Measurements from ENCODE around the gene MLN.

MLN gene

GRCh38 chr6:33803571-33804053 lies at the start of gene MLN:
MLN (minus strand) TSS chr6:33804003; CDS start chr6:33801163, 2,840 bp downstream.
- no peaks in the 10 kb centered on the region for H3K36me3 Mint-ChIP-seq
- DNase-seq (ENCODE audit: low spot score in 2 of 2): no peak

GRCh38 chr6:33853026-33853425 lies 49.2 kb upstream of the MLN start:
- peaks cover 11% of the 10 kb centered on the region for H3K4me1 Mint-ChIP-seq
- H3K4me3 Mint-ChIP-seq: no peak overlapping the region
- DNase-seq (ENCODE audit: low spot score in 2 of 2) (no peak), ATAC-seq (ENCODE audit: low read depth) (no peak)
- no peaks in the 10 kb centered on the region for H3K36me3 Mint-ChIP-seq
- peaks cover 15% of the 10 kb centered on the region for H3K27me3 Mint-ChIP-seq
- H3K9me3 Mint-ChIP-seq: no peaks in the 10 kb centered on the region
- no peak overlapping the region for H3K27ac Mint-ChIP-seq

More at GRCh38 chr6:33803571-33804053, at the start of gene MLN:
- Mint-ChIP-seq H3K4me1 (peaks cover 8% of the 10 kb centered on the region), H3K4me3 (no peak within 1 kb of the TSS), H3K27me3 (peaks cover 39% of the 10 kb centered on the region), H3K27ac (no peak within 1 kb of the TSS), H3K9me3 (no peaks in the 10 kb centered on the region)
- no peak for ATAC-seq (ENCODE audit: low read depth)

- peaks cover 5% of the 10 kb centered on the region for H3K4me1 Mint-ChIP-seq
- no peak overlapping the region for H3K27ac Mint-ChIP-seq
- no peak overlapping the region for H3K4me3 Mint-ChIP-seq
- DNase-seq (ENCODE audit: low spot score in 2 of 2) (no peak), ATAC-seq (ENCODE audit: low read depth) (no peak)
- no peaks in the 10 kb centered on the region for H3K9me3 Mint-ChIP-seq
- peaks cover 12% of the 10 kb centered on the region for H3K27me3 Mint-ChIP-seq
- H3K36me3 Mint-ChIP-seq: no peaks in the 10 kb centered on the region
These were observed 48.2 kb upstream of the MLN start for GRCh38 chr6:33851959-33852358.

- no peak for DNase-seq (ENCODE audit: low spot score in 2 of 2)
- Mint-ChIP-seq H3K27me3 (peaks cover 12% of the 10 kb centered on the region), H3K9me3 (no peaks in the 10 kb centered on the region), H3K4me3 (no peak overlapping the region), H3K36me3 (no peaks in the 10 kb centered on the region), H3K27ac (no peak overlapping the region), H3K4me1 (peaks cover 2% of the 10 kb centered on the region)
- ATAC-seq (ENCODE audit: low read depth): no peak
These were observed 47.2 kb upstream of the MLN start for GRCh38 chr6:33850869-33851541.

GRCh38 chr6:33850296-33850695 lies 46.5 kb upstream of the MLN start:
- Mint-ChIP-seq H3K4me1 (no peaks in the 10 kb centered on the region), H3K27ac (no peak overlapping the region), H3K36me3 (no peaks in the 10 kb centered on the region), H3K4me3 (no peak overlapping the region), H3K27me3 (peaks cover 14% of the 10 kb centered on the region), H3K9me3 (no peaks in the 10 kb centered on the region)
- DNase-seq (ENCODE audit: low spot score in 2 of 2) (no peak), ATAC-seq (ENCODE audit: low read depth) (no peak)

- Mint-ChIP-seq H3K27ac (no peak overlapping the region), H3K36me3 (no peaks in the 10 kb centered on the region), H3K4me3 (no peak overlapping the region), H3K9me3 (no peaks in the 10 kb centered on the region), H3K4me1 (no peaks in the 10 kb centered on the region), H3K27me3 (peaks cover 14% of the 10 kb centered on the region)
- DNase-seq (ENCODE audit: low spot score in 2 of 2) (no peak), ATAC-seq (ENCODE audit: low read depth) (no peak)
These were observed 45.8 kb upstream of the MLN start for GRCh38 chr6:33849500-33850075.

GRCh38 chr6:33848484-33848883 lies 44.7 kb upstream of the MLN start:
- Mint-ChIP-seq H3K4me1 (no peaks in the 10 kb centered on the region), H3K36me3 (no peaks in the 10 kb centered on the region), H3K4me3 (no peak overlapping the region), H3K27ac (no peak overlapping the region), H3K9me3 (no peaks in the 10 kb centered on the region), H3K27me3 (peaks cover 10% of the 10 kb centered on the region)
- DNase-seq (ENCODE audit: low spot score in 2 of 2): no peak
- no peak for ATAC-seq (ENCODE audit: low read depth)

GRCh38 chr6:33847867-33848266 lies 44.1 kb upstream of the MLN start:
- H3K4me1 Mint-ChIP-seq: no peaks in the 10 kb centered on the region
- H3K36me3 Mint-ChIP-seq: no peaks in the 10 kb centered on the region
- peaks cover 10% of the 10 kb centered on the region for H3K27me3 Mint-ChIP-seq
- no peaks in the 10 kb centered on the region for H3K9me3 Mint-ChIP-seq
- no peak for DNase-seq (ENCODE audit: low spot score in 2 of 2)
- ATAC-seq (ENCODE audit: low read depth): no peak
- no peak overlapping the region for H3K27ac Mint-ChIP-seq
- H3K4me3 Mint-ChIP-seq: no peak overlapping the region

GRCh38 chr6:33847078-33847477 lies 43.3 kb upstream of the MLN start:
- no peaks in the 10 kb centered on the region for H3K4me1 Mint-ChIP-seq
- DNase-seq (ENCODE audit: low spot score in 2 of 2) (no peak), ATAC-seq (ENCODE audit: low read depth) (no peak)
- no peak overlapping the region for H3K4me3 Mint-ChIP-seq
- H3K27ac Mint-ChIP-seq: no peak overlapping the region
- no peaks in the 10 kb centered on the region for H3K9me3 Mint-ChIP-seq
- no peaks in the 10 kb centered on the region for H3K36me3 Mint-ChIP-seq
- H3K27me3 Mint-ChIP-seq: peaks cover 10% of the 10 kb centered on the region

- H3K36me3 Mint-ChIP-seq: no peaks in the 10 kb centered on the region
- H3K4me3 Mint-ChIP-seq: no peak overlapping the region
- peaks cover 8% of the 10 kb centered on the region for H3K27me3 Mint-ChIP-seq
- no peaks in the 10 kb centered on the region for H3K9me3 Mint-ChIP-seq
- no peak overlapping the region for H3K27ac Mint-ChIP-seq
- H3K4me1 Mint-ChIP-seq: no peaks in the 10 kb centered on the region
- ATAC-seq (ENCODE audit: low read depth) (no peak), DNase-seq (ENCODE audit: low spot score in 2 of 2) (no peak)
These were observed 42.4 kb upstream of the MLN start for GRCh38 chr6:33846226-33846625.

GRCh38 chr6:33845031-33845745 lies 41.4 kb upstream of the MLN start:
- Mint-ChIP-seq H3K36me3 (no peaks in the 10 kb centered on the region), H3K9me3 (no peaks in the 10 kb centered on the region), H3K27ac (no peak overlapping the region), H3K4me1 (no peaks in the 10 kb centered on the region), H3K4me3 (no peak overlapping the region), H3K27me3 (peaks cover 10% of the 10 kb centered on the region)
- no peak for DNase-seq (ENCODE audit: low spot score in 2 of 2)
- no peak for ATAC-seq (ENCODE audit: low read depth)

GRCh38 chr6:33843131-33844121 lies 39.6 kb upstream of the MLN start:
- no peaks in the 10 kb centered on the region for H3K9me3 Mint-ChIP-seq
- no peak overlapping the region for H3K4me3 Mint-ChIP-seq
- H3K27ac Mint-ChIP-seq: no peak overlapping the region
- DNase-seq (ENCODE audit: low spot score in 2 of 2) (no peak), ATAC-seq (ENCODE audit: low read depth) (no peak)
- H3K27me3 Mint-ChIP-seq: peaks cover 6% of the 10 kb centered on the region
- peaks cover 4% of the 10 kb centered on the region for H3K4me1 Mint-ChIP-seq
- no peaks in the 10 kb centered on the region for H3K36me3 Mint-ChIP-seq

- no peak for ATAC-seq (ENCODE audit: low read depth)
- H3K36me3 Mint-ChIP-seq: no peaks in the 10 kb centered on the region
- H3K27ac Mint-ChIP-seq: no peak overlapping the region
- no peak overlapping the region for H3K4me3 Mint-ChIP-seq
- DNase-seq (ENCODE audit: low spot score in 2 of 2): no peak
- peaks cover 12% of the 10 kb centered on the region for H3K27me3 Mint-ChIP-seq
- peaks cover 1% of the 10 kb centered on the region for H3K9me3 Mint-ChIP-seq
- H3K4me1 Mint-ChIP-seq: peaks cover 4% of the 10 kb centered on the region
These were observed 38.1 kb upstream of the MLN start for GRCh38 chr6:33841868-33842267.
